Right renal pelvis (tissue), 4 donors: ENCODE data around the gene TMEM106C. TPM values are rescaled to one million over a fixed set of nuclear protein-coding genes. Genes with fewer than 3 reads are reported as not detected.
"Not testable (repeated sequence)": the region's sequence is repeated elsewhere in the genome, so short reads cannot be mapped to it uniquely, and the experiment has no call there.

Experiments
- DNase-seq, 4 donors: peaks; one replicate each; pipeline ENCODE4 v3.0.0-alpha.2; 2013; ENCODE audit warnings: low read depth in 4 of 4, low spot score in 3 of 4, missing footprints in 1 of 4
- polyA plus RNA-seq, 4 donors: library from polyadenylated mRNA; unstranded; fragments of 120-200 nt; gene quantifications; one replicate each; pipeline ENCODE4 v1.2.1, GENCODE V29; 2013; ENCODE audit not compliant: insufficient read length in 4 of 4

TMEM106C gene
- polyA plus RNA-seq, 4 donors, result 122 to 138 (median 132) TPM

DNA sequence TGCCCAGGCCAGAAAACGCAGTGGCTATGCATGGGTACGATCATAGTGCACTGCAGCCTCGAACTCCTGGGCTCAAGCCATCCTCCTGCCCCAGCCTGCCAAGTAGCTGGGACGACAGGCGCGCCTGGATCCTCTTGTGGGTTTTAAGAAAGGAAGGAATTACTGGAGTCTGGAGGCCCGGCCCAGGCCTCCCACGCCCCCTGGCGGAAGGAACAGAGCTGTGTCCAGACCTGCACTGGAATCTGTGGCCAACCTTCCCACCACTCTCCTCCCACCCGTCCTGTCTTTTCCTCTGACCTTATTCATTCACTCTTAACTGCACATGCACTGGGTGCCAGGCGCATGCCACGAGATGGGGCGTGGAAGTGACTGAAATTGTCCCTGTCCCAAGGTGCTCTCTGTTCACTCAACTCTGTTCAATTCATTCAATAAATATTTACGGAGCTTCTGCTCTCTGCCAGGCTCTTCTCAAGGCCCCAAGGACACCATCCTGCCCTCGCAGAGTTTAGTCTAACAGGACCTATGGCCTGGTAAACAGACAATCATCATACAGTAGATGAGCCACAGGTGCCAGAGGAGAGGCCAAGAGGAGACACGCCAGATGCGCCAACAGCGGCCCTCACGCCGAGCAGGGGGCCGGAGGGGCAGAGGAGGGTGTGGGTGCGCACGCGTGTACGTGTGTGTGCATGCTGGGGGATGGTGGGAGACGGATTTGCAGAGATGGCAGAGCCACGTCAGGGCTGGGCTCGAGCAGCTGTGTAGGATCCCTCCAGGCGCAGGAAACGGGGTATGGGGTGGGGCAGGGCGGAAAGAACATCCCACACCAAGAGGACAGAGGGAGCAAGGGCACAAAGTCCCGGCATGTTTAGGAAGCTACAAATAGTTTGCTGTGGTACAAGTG lies 13.7 kb upstream of the TMEM106C start:
- DNase-seq, result no peak

DNA sequence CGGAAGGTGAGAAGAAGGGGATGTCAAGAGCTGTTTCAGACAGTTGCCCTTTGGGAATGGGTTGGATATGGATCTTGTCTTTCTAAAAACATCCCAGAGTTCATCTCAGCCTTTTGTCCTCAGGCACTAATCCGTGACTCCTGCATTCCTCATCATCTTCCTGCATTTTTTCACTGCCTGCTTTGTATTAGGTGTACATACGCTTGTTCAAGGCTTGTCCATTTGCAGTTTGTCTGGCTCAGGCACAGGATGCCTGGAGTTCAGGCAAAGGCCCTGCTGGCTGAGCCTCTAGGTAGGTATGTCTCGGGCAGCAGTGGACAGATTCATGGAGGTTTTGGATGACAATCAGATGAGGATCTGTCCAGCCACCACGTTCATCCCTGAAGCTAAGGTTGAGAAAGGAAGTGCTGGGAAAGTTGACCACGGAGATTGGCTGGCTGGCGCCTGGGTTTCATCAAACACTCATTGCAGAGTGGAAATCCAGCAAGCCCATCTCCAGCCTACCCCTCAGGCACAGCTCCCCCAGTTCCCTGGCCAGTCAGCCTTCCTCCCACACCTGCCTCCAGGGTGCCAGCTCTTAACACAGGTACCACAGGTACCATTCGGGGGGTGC lies 12.4 kb upstream of the TMEM106C start:
- no peak for DNase-seq

DNA sequence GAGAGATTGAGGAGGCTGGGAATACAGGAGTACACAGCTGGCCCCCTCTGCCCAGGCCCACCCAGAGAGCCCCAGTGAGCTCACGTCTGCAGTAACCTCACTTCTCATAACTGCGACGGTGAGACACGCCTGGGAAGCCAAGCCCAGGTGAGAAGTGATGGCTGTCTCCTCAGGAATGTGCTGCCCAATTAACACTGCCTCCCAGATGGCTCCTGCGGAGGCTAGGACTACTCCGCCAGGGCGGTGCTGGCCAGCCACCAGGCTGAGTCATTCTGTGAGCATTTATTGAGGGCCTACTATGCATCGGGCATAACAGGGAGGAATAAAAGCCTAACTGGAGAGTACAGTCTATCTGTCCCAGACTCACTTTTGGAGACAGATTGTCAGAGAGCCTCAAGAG lies 9.3 kb upstream of the TMEM106C start:
- DNase-seq, result no peak

DNA sequence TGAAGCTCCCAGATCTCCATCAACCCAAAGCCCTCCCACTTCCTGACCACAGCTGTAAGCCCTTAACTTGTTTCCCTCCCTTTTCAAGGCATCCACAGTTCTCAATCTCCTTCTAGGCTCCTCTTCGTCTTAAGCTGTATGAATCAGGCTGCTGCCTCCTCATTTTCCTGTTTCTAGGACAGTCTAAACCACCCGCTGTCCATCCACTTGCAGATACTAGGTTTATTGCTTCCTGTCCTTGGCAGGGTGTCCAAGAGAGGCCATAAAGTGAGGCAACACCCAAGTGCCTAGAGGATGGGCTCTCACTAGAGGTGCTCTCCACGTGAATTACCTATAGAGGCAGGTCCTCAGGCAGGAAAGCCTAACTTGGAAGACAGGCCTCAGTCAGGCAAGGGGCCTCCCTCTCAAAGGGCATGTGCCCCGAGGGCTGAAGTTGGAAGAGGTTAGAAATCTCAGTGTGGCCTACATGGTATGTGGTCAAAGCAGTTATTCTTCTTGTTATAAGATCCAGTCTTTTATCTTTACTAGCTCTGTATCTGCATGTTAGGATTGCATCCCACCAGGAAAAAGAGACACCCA lies 8.8 kb upstream of the TMEM106C start:
- DNase-seq, result no peak

DNA sequence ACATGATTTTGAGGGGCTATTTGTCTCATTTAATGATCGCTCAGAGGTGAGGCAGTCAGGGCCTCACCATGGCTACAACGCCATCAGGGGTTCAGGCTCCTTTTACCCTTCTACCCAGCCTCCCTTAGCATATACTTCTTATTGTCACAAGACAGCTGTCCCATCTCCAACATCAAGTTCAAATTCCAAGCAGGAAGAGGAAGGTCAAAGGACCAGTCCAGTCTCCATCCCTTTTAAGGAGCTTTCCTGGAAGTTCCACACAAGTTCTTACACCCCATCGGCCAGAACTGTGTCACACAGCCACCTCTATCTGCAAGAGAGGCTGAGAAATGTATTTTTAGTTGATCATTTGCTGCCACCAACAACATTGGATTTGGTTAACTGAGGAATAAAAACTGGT lies 8.3 kb upstream of the TMEM106C start:
- DNase-seq, result no peak

DNA sequence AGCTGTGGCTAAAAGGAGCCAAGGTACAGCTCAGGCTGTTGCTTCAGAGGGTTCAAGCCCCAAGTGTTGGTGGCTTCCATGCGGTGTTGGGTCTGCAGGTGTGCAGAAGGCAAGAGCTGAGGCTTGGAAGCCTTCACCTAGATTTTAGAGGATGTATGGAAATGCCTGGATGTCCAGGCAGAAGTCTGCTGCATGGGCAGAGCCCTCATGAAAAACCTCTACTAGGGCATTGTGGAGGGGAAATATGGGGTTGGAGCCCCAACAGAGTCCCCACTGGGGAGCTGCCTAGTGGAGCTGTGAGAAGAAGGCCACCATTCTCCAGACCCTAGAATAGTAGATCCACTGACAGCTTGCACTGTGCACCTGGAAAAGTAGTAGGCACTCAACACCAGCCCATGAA lies 5.7 kb upstream of the TMEM106C start:
- not testable (repeated sequence) for DNase-seq

DNA sequence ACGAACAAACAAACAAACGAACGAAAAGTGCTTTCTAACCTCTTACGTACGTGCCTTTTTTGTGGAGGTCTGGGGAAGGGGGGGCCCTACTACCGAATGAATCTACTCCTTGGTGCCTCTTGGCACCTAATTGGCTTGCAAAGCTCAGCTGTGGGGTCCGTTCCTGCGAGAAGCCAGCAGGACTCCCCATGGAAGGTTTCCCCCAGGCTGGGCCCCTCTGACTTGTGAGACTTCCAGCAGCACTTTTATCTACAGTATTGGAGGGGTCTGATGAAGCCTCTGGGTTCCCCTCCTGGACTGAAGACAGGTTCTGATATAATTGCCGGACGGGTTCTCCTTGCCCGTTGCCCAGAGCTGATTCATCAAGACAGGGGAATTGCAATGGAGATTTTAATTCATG lies 1.2 kb upstream of the TMEM106C start:
- DNase-seq, result no peak

DNA sequence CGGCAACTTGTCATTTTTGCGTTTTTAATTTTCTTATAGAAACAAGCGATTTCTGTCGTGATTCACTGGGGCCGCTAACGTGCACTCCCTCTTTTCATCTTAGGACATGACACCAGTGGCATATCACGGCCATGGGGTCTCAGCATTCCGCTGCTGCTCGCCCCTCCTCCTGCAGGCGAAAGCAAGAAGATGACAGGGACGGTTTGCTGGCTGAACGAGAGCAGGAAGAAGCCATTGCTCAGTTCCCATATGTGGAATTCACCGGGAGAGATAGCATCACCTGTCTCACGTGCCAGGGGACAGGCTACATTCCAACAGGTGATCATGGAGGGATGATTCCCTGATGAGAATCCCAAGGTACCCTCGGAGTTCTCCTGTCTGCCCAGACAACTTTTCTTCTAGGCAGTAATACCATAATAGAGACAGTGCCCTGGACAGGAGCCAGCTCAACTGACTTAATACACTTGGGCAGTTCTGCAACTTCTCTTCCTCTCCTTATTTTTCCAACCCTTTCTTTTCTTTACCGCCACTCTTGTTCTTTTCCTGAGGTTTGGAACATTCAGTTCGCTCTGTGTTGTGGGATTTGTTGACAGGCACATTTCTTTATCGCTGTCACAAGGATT lies 821 bp downstream of the TMEM106C start:
- no peak for DNase-seq

DNA sequence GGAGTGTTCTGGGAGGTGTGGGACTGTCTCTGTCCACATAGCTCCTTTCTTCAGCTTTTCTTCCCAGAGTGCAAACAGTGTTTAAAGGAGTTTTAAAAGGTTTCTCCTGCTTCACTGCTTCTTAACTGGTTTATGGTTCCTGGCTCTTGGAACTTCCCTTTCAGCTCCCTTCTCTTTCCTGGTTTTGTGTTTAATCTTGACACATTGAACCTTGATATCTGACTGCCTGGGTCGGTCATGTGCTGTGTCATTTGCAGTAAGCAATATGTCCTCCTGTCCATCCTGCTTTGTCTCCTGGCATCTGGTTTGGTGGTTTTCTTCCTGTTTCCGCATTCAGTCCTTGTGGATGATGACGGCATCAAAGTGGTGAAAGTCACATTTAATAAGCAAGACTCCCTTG lies 2.2 kb downstream of the TMEM106C start:
- DNase-seq, result no peak

DNA sequence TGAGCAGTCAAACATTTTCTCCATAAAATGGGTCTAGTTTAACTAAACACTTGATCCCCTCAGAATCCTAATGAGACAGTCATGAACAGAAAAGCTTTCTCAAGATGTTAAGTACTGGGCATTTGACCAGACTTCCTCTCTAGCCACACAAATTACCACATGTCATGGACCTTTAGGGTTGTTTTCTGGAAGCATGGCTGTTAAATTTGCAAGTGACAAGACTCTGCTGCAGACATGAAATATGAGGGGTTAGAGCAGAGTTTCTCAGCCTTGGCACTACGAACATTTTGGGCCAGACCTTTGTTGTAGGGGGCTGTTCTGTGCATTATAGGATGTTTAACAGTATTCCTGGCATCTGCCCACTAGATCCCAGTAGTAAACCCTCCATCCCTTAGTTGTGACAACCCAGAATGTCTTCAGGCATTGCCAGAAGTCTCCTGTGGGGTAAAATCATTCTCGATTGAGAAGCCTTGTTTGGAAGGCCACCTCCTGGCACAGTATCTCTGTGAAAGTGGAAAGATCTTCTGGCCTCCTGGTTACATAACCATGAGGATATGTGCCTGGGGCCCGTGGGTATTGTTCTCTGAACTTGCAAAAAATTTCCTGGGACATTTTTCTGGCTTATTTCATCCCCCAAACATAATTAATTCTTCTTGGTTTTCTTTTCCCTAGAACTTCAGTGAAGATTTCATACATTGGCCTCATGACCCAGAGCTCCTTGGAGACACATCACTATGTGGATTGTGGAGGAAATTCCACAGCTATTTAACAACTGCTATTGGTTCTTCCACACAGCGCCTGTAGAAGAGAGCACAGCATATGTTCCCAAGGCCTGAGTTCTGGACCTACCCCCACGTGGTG lies 4.3 kb downstream of the TMEM106C start:
- no peak for DNase-seq

DNA sequence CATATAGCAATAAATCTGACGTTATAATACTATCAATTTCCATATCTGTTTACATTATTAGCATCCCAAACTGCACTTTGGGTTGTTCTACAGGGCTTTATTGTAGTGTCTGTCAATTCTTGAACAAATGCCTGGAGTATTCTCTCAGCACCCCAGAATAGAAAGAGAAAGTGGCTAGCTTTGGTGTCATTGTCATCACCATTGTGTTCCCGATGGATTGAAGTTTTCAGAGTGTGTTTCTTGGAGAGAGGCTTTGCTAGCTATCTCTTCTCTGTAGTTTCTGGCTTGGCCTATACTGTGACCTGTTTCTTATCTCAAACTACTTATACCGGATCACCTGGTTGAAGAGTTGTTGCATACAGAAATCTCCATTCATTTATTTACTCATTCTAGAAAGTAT lies 6.4 kb downstream of the TMEM106C start:
- no peak for DNase-seq

DNA sequence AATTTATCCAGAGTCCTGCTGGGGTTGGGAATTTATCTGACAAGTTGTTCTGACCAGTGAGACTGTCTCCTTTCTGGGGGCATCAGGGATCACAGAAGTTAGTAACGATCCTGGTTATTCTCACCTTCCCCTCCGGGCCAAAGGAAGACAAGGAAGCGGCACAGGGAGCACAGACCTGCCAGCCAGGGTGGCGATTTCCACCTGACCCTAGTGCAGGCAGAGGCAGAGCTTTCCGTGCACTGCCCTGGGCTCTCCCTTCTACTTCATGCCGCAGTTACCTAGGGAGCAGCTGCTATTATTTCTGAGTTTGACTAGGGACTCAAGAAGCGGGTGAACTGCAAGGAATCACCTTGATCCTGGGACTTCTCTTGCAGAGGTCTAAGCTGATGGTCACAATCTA lies 7.4 kb downstream of the TMEM106C start:
- DNase-seq, result no peak

DNA sequence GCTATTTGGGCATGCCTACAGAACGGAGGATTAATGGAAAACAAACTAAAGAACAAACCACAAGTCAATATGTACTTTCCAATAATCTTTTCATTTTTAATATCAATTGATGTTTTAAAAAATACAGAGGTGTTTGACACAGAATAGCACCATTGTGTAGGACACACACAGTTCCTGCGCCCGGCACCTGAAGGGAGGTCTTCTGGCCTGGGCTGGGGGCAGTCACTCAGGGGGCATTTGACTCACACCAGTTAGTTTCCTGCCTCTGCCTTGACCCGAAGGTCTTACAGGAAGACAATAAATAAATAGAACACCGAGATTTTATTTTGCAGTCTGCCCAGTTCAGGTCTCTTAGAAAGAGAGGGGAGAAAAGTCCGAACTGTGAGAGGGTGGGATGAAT lies 9.5 kb downstream of the TMEM106C start:
- no peak for DNase-seq

DNA sequence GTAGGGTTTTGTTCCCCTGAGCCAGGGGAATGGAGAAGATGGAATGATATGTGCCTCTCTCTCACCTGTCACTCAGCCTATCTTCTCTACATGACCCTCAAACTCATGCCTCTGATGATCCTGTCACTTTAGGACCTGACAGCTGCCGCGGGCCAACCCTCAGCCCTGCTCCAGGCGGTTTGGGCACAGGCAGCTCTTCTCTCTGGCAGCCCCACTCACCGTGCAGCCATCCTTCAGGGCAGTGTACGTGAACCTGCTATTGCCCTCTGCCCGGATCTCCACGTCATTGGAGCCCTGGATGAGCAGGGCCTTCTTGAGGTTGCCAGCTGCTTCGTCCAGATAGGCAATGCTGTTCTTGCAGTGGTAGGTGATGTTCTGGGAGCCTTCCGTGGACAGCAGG lies 10.5 kb downstream of the TMEM106C start:
- DNase-seq, result no peak

DNA sequence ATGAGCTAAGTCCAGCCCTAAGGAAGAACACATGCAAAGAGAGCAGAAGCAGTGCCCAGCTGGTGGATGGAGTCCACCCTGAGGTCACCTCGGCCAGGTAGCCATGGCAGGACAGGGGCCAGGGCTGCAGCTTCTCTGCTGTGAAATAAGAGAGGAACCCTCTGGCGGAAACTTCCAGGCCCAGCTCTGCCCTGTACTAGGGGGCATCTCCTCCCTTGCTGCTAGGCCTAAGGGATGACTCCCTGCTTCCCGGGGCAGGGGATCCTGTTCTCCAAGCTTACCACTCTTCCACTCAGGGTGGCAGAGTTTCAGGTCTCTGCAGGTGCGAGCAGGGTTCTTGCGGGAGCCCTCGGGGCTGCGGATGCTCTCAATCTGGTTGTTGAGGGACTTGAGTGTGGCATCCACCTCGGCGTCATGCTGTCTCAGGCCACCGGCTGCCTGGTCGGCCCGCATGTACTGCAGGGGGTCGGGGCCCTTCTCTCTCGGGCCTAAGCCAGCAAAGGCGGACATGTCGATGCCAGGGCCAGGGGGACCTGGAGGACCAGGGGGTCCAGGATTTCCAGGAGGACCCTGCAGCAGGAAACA lies 11.7 kb downstream of the TMEM106C start:
- DNase-seq, result no peak

DNA sequence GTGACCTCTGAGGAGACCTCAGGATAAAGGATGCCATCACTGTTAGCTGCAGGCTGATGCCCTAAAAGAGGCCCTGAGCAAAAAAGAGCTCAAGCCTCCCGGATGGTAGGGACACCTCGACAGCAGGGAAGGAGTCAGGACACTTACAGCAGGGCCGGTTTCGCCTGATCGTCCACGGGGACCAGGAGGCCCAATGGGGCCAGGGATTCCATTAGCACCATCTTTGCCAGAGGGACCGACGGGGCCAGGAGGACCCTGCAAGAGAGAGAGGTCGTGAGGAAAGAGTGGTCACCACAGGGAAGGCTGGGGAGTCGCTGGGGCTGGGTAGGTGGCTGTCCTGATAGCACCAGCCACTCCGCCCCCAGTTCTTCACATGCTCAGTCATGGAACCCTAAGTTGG lies 12.4 kb downstream of the TMEM106C start:
- DNase-seq, result no peak

DNA sequence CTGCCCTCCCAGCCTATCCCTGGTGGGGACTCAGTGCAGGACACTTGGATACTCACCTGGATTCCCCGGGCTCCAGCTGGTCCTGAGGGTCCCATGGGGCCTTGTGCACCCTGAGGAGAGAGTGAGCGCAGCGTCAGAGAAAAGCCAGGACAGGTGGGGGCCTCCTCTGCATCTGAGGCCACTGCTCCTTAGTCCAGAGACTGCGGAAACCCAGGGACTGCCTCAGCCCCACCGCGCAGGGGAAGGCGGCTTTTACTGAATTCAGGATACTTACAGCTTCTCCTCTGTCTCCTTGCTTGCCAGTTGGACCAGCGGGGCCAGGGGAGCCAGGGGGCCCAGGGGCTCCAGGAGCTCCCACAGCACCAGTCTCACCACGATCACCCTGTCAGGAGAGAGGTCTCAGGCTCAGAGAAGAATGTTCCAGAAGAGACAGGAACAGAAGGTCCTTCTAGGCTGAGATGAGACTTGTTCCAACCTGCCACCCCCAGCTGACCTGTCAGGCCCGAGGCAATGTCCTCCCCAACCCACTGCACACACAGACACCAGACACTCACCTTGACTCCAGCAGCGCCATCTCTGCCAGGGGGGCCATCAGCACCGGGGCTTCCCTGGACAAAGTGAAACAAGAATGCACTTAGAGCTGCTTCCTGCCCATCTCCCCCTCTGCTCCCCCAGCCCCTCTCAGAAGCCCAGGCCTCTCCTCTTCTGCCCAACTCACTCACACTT lies 13.8 kb downstream of the TMEM106C start:
- no peak for DNase-seq

DNA sequence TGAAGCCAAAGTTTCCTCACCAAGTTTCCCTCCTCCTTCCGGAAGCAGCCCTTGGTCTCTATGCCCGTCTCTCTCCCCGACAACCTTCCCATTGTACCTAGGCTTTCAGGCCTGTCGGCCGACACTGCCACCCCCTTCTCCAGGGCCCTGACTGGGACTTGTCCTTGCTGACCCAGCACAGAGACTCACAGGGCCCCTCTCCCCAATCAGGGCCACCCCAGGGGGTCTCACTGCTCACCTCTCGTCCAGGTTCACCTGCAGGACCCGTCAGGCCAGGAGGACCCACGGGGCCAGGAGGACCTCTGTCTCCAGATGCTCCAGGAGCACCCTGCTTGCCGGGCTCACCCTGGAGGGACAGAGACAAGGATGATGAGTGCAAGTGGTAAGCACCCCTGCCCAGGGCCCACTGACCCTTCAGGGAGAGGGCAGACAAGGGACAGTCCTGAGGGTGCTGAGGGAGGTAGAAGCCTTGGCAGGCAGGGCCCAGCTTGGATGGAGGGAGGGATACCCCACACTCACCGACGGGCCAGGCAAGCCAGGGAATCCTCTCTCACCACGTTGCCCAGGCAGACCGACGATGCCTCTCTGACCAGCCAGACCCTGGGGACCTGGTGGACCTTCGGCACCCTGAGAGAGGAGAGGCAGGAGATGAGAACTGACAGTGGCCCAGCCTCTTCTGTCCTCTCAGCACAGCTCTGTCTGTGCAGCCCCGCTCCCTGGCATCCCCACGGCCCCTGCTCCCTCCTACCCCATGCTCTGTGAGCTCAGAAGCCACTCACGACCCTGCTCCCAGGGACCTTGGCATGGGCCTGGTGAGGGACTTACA lies 14.6 kb downstream of the TMEM106C start:
- no peak for DNase-seq

DNA sequence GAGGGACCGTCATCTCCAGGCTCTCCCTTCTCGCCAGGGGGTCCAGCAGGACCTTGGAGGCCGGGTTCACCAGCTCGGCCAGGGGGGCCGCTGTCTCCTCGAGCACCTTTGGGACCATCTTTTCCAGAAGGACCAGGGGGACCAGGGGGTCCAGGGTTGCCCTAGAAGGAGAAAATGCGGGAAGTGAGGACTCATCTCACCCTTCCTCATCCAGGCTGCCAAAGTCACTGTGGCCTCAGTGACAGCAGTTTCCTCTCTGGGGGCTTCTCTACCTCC lies 15.1 kb downstream of the TMEM106C start:
- no peak for DNase-seq
